Transverse colon (tissue), 4 donors: Measurements from ENCODE around the gene PRSS27. TPM values are rescaled to one million over a fixed set of nuclear protein-coding genes. Genes with fewer than 3 reads are reported as not detected.

Source experiments
- DNase-seq: peaks from one replicate; pipeline ENCODE4 v3.0.0-alpha.2; 2019
- H3K27ac ChIP-seq, 4 donors: fragments of 200-600 bp; sonication (generic); 2 replicates each; pipeline ENCODE4 v1.5.1; 2016 to 2018; ENCODE audit warnings: inconsistent platforms in 4 of 4
- H3K27me3 ChIP-seq: fragments of 200-600 bp; sonication (generic); 2 replicates; pipeline ENCODE4 v1.5.1; 2017; ENCODE audit warnings: inconsistent platforms
- H3K36me3 ChIP-seq, 4 donors: fragments of 200-600 bp; sonication (generic); 2 replicates each; pipeline ENCODE4 v1.5.1; 2017 to 2019; ENCODE audit warnings: inconsistent platforms in 4 of 4
- H3K4me1 ChIP-seq, 4 donors: fragments of 200-600 bp; sonication (generic); 2 replicates each; pipeline ENCODE4 v1.5.1; 2017 to 2020; ENCODE audit warnings: inconsistent platforms in 4 of 4
- H3K4me3 ChIP-seq, 4 donors: fragments of 200-600 bp; sonication (generic); 1 replicate in 1 of 4; 2 replicates in 3 of 4; pipeline versions ENCODE4 v1.5.1 to v1.6.1; 2017 to 2019; ENCODE audit warnings: inconsistent platforms in 4 of 4
- H3K9me3 ChIP-seq, 2 donors: fragments of 200-600 bp; sonication (generic); 2 replicates each; pipeline ENCODE4 v1.5.1; 2017 to 2019; ENCODE audit warnings: inconsistent platforms in 2 of 2
- EP300 ChIP-seq: sonication (generic); formaldehyde crosslinking; IDR thresholded peaks from one replicate; pipeline ENCODE4 v1.6.1; 2017; ENCODE audit warnings: antibody characterized with exemption, low read depth
- POLR2A ChIP-seq: fragments of 450-650 bp; IDR thresholded peaks from one replicate; pipeline ENCODE4 v1.6.1; 2016; ENCODE audit warnings: antibody characterized with exemption, mild to moderate bottlenecking, moderate library complexity
- POLR2AphosphoS5 ChIP-seq, 3 donors: sonication (generic); formaldehyde crosslinking; IDR thresholded peaks; one replicate each; pipeline ENCODE4 v1.6.1; 2016; ENCODE audit warnings: antibody characterized with exemption in 3 of 3
- WGBS, 2 donors: methylation state at CpG; one replicate each; pipeline ENCODE4 v1.1.5; 2018; ENCODE audit warnings: low coverage in 1 of 2; 5-methylcytosine and 5-hydroxymethylcytosine counted together
- in situ Hi-C, 4 donors: fragments of 200-750 bp; cut with MboI; loops; one replicate each; pipeline versions ENCODE4 v1.15.0 to v1.15.1; 2017; ENCODE audit warnings: low sequenced_read_pairs in 3 of 4, low pct_ligation_motif_present in 1 of 4, low pct_unique_long_range_greater_than_20kb in 1 of 4
- intact Hi-C: fragments of 100-400 bp; cut with DNase I; formaldehyde crosslinking; loops from one replicate; pipeline ENCODE4 v1.15.1; 2023; ENCODE audit warnings: low total_unique reads
- total RNA-seq, 4 donors: library from RNA; depleted of rRNA; stranded (reverse); fragments of >200 nt; gene quantifications; one replicate each; pipeline ENCODE4 v1.1.0, GENCODE V29; 2016
- TF ChIP-seq, protein P1 (sequence below), 5 experiments: fragments of 200-600 bp in 3 of 5; fragments of 450-650 bp in 2 of 5; sonication (generic) in 3 of 5; IDR thresholded peaks; 1 replicate in 2 of 5; 2 replicates in 3 of 5; pipeline ENCODE4 v1.5.1; 2016 to 2017; ENCODE audit warnings: antibody characterized with exemption in 5 of 5, inconsistent platforms in 3 of 5, mild to moderate bottlenecking in 2 of 5, moderate library complexity in 1 of 5

Gene PRSS27
- total RNA-seq, 4 donors from 2014 or later = 1.3 TPM; not detected in 3

DNA sequence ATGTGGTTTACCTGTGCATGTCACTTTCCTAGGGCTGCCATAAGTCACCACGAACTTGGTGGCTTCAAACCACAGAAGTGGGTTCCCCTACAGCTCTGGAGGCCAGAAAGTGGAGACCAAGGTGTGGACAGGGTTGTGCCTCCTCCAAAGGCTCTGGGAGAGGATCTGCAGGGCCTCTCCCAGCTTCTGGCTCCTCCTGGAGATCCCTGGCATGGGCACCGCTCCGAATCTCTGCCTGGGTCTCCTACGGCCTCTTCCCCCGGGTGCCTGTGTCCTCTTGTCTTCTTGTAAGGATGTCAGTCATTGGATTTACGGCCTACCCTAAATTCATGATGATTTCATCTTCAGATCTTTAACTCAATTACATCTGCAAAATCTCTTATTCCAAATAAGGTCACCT, 29.9 kb upstream of the PRSS27 start:
- Histone ChIP-seq H3K9me3 (no peaks in the 10 kb centered on the region), H3K36me3 (no peaks in the 10 kb centered on the region), H3K4me3 (no peak overlapping the region), H3K27me3 (no peaks in the 10 kb centered on the region), H3K27ac (no peak overlapping the region), H3K4me1 (peaks cover 14 to 22% (median 17%) of the 10 kb centered on the region in 4 donors)
- no peak for TF ChIP-seq EP300
- TF ChIP-seq, protein P1, sequence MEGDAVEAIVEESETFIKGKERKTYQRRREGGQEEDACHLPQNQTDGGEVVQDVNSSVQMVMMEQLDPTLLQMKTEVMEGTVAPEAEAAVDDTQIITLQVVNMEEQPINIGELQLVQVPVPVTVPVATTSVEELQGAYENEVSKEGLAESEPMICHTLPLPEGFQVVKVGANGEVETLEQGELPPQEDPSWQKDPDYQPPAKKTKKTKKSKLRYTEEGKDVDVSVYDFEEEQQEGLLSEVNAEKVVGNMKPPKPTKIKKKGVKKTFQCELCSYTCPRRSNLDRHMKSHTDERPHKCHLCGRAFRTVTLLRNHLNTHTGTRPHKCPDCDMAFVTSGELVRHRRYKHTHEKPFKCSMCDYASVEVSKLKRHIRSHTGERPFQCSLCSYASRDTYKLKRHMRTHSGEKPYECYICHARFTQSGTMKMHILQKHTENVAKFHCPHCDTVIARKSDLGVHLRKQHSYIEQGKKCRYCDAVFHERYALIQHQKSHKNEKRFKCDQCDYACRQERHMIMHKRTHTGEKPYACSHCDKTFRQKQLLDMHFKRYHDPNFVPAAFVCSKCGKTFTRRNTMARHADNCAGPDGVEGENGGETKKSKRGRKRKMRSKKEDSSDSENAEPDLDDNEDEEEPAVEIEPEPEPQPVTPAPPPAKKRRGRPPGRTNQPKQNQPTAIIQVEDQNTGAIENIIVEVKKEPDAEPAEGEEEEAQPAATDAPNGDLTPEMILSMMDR (IDR thresholded peaks at IDR 0.05) = no peak
- no peak for TF ChIP-seq POLR2AphosphoS5 (IDR thresholded peaks at IDR 0.05)
- TF ChIP-seq POLR2A = no peak
- in situ Hi-C loops (no loop called here), intact Hi-C loops (no loop called here)
- no peak for DNase-seq
- WGBS, 2 donors = 92 to 100% methylated on average over 1 to 6 of the region's 6 CpGs

DNA sequence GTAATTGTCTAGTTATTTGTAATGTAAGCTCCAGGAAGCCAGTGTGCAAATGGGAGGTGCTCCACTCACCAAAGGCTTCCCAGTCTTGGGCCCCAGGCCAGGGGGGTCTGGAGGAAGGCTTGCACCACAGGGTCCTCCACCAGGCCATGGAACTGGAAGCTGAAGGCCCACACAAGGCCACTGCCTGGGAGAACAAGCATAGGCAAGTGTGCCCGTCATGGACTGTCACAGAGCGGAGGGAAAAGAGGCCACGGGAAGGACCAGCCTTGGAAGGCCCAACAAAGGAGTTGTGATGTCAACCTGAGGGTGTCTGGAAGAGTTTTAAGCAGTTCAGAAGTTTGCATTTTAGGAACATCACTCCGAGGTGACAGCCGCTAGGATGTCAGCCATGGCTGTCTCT, 29.5 kb upstream of the PRSS27 start:
- intact Hi-C loops = no loop called here
- no peaks in the 10 kb centered on the region for H3K36me3 ChIP-seq
- H3K27me3 ChIP-seq = no peaks in the 10 kb centered on the region
- in situ Hi-C loops = no loop called here
- peaks cover 9 to 17% (median 12%) of the 10 kb centered on the region in 4 donors for H3K4me1 ChIP-seq
- H3K27ac ChIP-seq = no peak overlapping the region
- H3K9me3 ChIP-seq = no peaks in the 10 kb centered on the region
- no peak overlapping the region for H3K4me3 ChIP-seq
- 100% methylated on average over 3 to 5 of the region's 5 CpGs for WGBS, 2 donors
- TF ChIP-seq, protein P1 (IDR thresholded peaks at IDR 0.05) = no peak
- TF ChIP-seq POLR2A = no peak
- TF ChIP-seq EP300 = no peak
- TF ChIP-seq POLR2AphosphoS5 (IDR thresholded peaks at IDR 0.05) = no peak
- DNase-seq = no peak

DNA sequence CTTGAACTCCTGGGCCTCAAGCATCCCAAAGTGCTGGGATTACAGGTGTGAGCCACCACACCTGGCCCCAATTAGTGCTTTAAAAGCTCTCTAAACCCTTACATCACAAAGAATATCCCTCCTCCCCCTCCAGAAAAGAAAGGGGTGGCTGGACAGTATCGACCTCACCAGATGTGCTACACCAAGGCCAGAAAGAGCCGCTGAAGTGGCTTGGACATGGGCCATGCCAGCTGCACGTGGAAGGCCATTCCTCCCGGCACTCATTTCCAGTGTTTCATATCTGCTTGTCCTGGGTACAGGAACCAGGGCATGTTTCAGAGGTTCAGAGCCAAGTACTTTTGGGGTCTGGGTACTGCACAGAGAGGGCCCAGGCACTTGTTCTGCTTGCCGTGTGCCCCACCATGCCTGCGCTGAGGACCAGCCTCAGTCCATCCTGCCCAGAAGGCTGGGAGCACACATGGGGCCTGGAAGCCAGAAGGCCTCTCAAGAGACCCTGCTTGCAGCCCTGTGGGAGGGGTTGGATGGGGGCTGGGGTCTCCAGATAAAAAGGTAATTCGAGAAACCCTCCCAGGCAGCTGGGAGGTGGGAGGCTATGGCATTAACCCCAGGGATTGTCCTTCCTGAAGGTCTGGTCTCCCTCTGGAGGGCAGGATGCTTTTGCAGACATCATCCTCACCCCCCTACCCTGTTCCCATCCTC, 28.9 kb upstream of the PRSS27 start:
- Histone ChIP-seq H3K27me3 (no peaks in the 10 kb centered on the region), H3K36me3 (no peaks in the 10 kb centered on the region), H3K4me3 (no peak overlapping the region), H3K9me3 (no peaks in the 10 kb centered on the region), H3K27ac (no peak overlapping the region), H3K4me1 (peaks cover 6 to 11% (median 7%) of the 10 kb centered on the region in 4 donors)
- intact Hi-C loops = no loop called here
- 88% methylated on average over 6 of the region's 7 CpGs; no CpG with 5 or more reads in 1 of the 2 donors for WGBS, 2 donors
- in situ Hi-C loops = no loop called here
- TF ChIP-seq, protein P1 (IDR thresholded peaks at IDR 0.05) = no peak
- TF ChIP-seq POLR2A (no peak), POLR2AphosphoS5 (IDR thresholded peaks at IDR 0.05) (no peak), EP300 (no peak)
- no peak for DNase-seq

DNA sequence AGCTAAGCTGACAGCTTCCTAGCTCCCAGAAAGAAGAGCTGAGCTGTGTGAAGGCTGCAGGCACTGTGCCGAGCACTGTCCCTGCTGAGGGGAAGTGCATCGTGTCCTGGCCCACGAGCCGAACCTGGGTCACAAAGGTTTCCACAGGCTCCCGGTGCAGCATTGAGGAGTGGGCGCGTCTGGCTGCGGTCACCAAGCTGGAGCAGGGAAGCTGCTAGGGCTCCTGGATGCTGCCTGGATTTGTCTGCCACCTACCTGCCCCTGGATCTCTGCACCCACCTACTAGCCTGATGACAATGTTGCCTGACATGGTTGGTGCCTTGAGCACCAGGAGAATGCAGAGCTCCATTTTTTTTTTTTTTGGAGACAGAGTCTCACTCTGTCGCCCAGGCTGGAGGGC, 25.9 kb upstream of the PRSS27 start:
- H3K4me3 ChIP-seq = no peak overlapping the region
- H3K36me3 ChIP-seq = no peaks in the 10 kb centered on the region
- intact Hi-C loops = no loop called here
- 90% methylated on average over 9 of the region's 9 CpGs; no CpG with 5 or more reads in 1 of the 2 donors for WGBS, 2 donors
- TF ChIP-seq EP300 (no peak), POLR2A (no peak), POLR2AphosphoS5 (IDR thresholded peaks at IDR 0.05) (no peak)
- TF ChIP-seq, protein P1 (IDR thresholded peaks at IDR 0.05) = no peak
- no peak overlapping the region for H3K27ac ChIP-seq
- H3K9me3 ChIP-seq = no peaks in the 10 kb centered on the region
- H3K4me1 ChIP-seq = no peaks in the 10 kb centered on the region
- H3K27me3 ChIP-seq = no peaks in the 10 kb centered on the region
- no peak for DNase-seq
- in situ Hi-C loops = no loop called here
